ENCODE results near the gene C1orf116.
"Not testable (repeated sequence)": the region's sequence is repeated elsewhere in the genome, so short reads cannot be mapped to it uniquely, and the experiment has no call there.

Gene C1orf116

DNA sequence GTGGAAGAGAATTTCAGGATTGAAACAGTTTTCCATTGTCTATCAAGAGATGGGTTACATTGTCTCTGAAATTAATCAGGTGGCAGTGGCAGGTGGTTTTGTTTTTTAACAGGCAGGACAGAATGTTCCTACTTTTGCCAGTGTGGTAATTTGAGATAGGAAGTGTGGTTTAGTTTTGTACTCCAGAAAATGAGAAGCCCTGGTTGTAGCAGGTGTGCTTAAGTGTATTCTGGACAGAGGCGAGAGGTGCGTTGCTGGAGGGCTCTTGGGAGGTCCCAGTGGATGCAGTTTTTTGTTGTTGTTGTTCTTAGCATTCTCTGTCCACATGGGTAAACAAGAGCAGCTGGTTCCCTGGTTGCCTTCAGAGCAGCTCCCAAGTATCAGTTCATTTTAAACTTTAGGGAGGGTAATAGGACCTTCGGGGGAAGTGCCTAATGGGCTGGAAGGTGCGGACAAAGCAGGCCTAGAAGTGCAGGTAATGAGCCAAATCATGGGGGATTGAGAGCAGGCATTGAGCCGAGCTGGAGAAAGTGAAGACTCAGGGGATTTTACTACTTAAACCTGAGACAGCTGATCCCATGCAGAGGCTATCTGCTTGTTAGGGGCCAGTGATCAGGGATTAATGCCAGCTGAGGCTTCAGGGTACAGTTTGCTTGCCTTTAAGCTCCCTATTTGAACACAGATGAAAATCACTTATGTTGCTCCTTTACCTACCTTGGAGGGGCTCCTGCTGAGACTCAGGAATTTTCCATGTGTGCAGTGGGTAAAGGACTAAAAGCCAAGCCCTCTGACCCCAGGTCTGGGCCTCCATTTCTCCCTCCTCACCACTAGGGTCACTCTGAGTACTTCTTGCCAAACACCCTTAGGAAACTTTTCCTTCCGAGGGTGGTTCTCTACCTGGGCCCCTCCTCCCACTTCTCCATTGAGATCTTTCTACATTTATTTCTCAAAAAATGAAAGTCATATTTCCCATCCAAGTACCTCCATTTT, 26.6 kb upstream of the C1orf116 start:
- DNase-seq (ENCODE audit: low read depth) = no peak

DNA sequence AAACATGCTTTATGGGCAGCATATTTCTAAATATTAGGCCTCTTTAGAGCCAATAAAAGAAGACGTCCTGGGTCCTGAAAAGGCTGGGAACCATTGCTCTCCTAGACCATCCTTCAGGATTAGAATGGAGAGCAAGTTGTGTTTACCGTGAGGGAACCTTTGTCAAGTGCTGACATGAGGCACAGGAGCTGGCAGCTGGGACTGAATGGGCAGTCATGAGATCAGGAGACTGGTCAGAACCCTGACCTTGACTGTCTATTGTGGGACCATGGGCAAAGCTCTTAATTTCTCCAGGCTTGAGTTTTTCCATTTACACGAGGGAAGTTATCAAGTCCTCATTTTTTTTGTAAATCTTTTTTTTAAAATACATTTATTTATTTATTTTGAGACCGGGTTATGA, 25.7 kb upstream of the C1orf116 start:
- no peak for DNase-seq (ENCODE audit: low read depth)

DNA sequence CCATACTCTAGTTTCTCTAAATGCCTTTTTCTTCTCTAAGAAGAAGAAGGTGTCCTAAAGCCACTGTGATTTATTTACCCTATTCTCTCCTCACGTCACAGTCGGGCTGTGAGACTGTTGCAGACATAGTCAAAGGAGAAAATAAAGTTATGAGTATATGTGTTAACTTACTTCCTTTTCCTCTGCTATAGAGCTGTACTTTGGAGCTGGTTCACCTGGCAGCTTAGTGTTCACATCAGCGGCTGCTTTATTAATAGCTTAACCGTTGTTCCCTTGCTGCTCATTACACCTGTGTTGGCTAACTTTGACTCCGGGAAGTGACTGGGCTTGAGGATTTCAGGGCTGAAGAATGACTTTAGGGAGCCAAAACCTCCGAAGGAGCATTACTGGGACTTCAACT, 24.1 kb upstream of the C1orf116 start:
- DNase-seq (ENCODE audit: low read depth) = no peak

DNA sequence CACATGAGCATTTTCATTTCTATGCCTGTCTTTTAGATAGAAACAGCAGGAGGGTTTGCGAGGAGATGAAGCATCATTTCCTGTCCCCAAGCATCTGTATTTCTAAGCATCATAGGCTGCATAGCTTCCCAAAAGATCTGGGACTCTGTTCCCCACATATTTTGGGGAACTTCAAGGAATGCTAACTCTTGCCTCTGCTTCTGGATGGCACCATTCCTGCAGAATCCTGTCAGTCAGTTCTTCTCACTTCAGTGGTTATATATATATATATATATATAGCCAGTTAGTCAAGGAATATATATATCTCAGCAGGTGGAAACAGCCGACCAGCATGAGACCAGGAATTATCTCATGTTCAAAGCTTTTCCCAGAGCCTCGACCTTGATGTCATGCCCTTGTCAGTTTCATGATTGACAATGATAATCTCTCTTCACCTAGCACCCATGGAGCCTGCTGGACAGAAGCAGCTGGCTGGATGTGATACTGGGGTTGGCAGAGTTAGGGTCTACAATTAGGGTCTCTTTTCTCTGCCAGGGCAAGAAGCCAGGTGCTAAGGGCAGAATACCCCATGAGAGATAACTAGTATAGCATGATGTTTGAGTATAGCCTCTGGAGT, 22.9 kb upstream of the C1orf116 start:
- DNase-seq (ENCODE audit: low read depth) = no peak

DNA sequence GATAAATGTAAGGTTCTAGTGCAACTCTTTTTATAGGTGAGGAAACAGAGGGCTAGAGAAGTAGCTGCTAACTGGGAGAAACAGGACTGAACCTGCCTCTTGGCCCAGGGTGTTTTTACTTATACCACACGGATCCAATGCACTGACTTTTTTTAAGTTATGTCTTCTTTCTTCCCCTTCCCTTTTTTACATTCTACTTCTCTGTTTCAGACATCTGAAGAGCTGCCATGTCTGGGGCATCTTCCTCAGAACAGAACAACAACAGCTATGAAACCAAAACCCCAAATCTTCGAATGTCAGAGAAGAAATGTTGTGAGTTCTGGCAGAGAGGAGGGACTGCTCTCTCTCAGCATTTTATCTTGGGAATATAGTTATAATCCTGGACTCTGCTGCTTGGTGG, 21.9 kb upstream of the C1orf116 start:
- DNase-seq (ENCODE audit: low read depth) = no peak

DNA sequence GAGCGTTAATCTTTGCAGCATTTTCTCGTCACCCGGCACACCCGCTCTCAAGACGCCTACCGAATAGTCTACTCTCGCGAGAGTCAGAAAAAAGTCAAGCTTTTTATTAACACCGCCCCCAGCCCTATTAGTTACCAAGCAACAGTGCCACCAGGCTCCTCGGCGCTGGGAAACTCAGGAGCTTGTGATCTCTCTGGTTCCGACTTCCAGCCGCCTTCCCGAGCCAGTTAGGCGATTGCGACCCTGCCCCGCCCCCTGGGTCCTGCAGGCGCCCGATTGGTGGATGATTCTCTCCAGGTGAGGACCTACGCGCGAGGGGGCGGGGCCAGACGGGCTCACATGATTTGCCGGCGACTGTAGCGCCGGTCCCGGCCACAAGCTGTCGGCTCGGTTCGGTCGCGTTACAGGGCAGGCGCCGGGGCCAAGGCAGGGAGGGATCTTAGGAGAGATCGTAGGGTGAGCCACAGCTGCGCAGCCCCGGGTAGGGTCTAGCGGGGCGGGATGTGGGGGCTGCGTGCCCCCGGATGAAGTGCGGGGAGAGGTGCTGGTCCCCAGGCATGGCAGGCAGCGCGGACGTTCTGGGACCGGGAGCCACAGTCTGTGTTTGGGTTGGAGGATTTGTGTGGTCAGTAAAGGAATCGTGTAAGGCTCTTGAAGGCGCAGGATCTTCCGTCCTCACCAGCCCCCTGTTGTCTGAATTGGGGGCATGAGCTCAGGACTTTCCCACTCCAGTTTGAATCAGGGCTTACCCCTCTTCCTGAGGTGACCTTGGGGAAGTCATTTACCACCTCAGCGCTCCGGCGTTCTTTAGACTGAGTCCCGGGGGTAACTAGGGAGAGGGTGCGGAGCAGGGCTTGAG, 20.6 kb upstream of the C1orf116 start, which contains the start of gene PFKFB2:
Gene PFKFB2, plus strand, starts transcription at position 365 of the 859 bp plus-strand sequence. CDS start 1,443 bp downstream, outside the sequence.
- peak; percentile 94 for DNase-seq (ENCODE audit: low read depth)

DNA sequence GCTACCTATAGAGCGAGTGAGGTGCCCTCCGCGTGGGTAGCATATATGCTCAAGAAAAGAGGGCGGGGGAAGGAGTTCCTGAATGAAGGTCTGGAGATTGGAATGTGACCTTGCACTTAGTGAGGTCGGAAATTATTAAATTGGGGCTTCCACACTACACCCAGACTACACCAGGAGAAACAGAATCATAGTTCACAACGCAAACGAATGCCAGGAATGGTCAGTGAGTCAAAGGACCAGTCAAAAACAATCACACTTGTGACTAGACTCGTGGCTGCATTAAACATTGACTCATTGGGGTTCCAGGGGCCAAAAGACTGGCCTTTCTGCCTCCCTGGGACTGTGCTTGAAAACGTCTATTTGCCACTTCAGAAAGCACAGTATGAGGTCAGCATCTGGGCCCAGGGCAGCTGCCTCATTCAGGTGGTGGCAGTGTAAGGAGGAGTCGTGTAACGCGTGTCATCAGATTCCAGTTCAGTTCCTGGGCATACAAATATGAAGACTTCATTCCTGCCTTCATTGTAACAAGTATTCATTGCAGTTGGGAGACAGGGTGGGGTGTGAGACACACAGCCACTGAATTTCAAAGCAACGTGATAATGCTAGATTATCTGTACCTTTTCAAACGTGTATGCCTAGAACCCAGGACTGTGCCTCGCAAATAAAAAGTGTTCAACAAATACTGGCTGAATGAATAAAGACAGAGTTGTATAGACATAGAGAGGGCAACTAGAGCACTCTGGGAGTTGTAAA, 18.8 kb upstream of the C1orf116 start, which contains the start of gene YOD1:
Gene YOD1, minus strand, starts transcription at position 18 of the 753 bp plus-strand sequence. CDS start 178 bp downstream, outside the sequence.
- DNase-seq (ENCODE audit: low read depth) = peak; percentile 82

DNA sequence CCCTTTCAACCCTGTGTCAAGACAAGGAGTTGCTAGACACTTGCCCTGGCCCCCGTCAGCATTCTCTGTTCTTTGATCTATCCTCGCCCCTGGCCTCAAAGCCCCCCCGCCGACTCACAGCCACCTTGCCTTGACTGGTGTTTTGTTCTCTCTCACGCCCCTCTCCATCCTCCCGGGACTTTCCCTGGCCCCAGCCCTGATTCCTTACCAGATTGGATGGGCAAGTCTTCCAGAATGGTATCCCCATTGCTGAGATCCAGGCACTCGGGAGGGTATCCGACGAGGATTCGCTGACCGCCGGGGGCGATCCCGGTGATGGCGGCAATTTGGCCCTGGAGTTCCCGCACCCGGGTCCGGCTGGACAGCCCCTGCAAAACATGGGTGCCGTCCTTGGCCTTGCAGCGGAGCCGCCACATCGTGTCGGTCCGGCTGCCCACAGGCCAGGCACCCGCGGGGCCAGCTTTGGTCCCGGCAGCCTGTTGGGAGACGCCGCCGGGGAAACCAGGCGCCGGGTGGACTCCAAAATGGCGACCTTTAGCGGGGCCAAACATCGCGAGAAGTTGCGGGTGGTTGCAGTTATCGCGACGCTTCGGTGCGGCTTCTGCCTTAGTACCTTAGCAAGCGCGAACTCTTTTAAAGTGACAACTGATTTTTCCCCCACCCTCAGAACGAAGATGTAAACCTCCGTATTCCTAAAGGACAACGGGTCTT, 18.1 kb upstream of the C1orf116 start:
- peak; percentile 83 for DNase-seq (ENCODE audit: low read depth)

DNA sequence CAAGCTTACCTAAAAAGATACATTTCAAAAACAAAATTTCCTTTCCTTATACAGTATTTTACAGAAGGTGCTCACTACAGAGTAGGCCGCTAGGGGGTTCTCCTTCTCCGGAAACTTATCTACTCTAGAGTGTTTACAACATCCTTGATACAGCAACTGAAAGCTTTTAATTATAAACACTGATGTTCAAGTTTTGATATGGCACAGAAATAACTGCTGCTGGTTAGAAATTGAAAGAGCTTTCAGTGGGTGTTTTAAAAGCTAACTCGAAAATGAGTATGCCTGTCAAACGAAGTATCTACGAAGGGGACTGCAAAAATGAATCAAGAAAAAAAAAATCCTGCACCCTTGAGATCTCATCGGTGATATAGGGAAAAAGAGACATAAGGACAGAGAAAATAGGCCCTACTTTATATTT, 17.4 kb upstream of the C1orf116 start:
- peak; percentile 54 for DNase-seq (ENCODE audit: low read depth)

DNA sequence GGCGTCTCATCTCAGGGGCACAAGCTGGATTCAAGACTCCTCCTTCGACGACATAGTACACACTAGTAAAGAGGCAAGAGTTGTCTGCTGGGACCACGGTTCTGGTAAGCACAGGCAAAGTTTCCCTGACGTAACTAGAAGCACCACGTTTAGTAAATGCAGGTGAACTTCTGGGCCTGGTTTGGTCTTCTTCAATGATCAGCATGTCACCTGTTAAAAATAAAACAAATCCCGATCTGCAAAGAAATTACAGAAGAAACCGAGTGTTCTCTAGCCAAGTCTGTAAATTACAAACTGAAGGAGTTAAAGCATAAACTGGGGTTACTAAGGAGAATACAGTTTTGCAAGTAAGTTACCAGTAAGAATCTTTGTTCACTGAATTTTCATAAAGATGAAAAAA, 17.0 kb upstream of the C1orf116 start:
- no peak for DNase-seq (ENCODE audit: low read depth)

DNA sequence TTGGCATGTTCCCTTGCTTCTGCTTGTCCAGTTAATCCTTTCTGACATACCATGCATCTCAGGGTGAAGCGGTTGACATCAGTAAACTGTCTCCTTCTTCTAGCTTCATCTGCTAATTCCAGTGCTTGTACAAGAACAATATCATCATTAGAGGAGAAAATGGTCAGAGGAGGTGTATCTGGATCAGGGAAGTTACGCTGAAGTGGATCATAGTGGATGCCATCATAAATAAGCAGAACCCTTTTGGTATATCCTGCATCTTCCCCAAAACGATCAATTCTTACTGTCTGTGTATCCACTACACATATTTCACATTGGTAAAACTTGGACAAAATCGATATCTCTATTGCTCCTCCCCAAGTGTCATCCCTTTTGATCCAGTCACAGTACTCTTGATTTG, 16.5 kb upstream of the C1orf116 start:
- no peak for DNase-seq (ENCODE audit: low read depth)

DNA sequence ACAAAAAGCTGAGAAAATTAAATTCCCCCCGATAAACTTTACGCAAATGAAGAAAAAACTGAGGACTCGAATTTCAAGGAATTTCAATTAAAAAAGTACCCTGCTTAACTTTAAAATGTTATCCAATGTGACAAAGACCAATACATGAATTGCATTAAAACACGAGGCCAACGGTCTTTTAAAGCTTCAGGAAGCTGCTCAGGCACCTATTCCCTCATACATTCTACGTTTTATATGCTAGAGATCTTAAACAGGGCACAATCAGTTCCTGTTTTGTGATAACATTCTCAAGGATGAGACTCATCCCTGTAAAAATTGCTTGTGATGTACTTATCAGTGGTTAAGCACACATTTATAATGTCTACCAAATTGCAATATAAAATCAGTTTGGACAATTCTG, 15.5 kb upstream of the C1orf116 start:
- DNase-seq (ENCODE audit: low read depth) = no peak

DNA sequence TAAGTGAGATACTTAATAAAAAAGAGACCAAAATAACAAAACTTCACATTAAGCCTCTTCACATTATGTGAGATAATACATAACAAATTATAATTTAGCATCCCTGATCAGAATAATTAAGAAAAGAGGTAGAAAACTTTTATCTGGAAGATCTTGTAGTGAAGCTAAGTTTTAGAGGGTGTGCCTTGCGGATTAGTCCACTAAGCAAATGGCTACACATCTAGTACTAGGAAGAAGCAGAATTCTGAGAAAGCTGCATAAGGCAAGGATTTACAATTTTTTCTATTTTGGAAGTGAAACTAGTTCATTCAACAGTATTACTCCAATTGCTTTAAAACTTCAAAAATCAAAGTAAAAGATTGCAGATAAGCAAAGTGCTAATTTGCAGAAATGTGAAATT, 14.9 kb upstream of the C1orf116 start:
- no peak for DNase-seq (ENCODE audit: low read depth)

DNA sequence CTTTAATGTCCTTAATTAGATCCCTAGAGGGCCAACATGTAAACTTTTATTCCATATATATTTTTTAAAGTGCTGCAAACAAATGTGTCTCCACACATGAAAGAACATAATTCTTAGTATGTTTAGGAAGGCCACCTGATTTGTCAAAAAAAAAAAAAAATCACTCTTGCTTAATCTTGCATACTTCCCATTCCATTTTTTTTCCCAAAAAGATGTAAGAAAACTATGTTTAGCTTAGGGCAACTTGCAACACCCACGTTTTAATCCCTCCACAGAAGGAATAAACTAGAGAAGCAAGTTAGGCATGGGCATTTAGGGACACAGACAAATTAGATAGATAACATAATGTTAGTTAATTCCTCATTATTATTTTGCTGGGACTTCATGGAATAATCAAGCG, 12.9 kb upstream of the C1orf116 start:
- DNase-seq (ENCODE audit: low read depth) = no peak

DNA sequence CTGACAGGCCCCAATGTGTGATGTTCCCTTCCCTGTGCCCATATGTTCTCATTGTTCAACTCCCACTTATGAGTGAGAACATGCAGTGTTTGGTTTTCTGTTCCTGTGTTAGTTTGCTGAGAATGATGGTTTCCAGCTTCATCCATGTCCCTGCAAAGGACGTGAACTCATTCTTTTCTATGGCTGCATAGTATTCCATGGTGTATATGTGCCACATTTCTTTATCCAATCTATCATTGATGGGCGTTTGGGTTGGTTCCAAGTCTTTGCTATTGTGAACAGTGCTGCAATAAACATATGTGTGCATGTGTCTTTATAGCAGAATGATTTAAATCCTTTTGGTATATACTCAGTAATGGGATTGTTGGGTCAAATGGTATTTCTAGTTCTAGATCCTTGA, 8.8 kb upstream of the C1orf116 start:
- not testable (repeated sequence) for DNase-seq (ENCODE audit: low read depth)

DNA sequence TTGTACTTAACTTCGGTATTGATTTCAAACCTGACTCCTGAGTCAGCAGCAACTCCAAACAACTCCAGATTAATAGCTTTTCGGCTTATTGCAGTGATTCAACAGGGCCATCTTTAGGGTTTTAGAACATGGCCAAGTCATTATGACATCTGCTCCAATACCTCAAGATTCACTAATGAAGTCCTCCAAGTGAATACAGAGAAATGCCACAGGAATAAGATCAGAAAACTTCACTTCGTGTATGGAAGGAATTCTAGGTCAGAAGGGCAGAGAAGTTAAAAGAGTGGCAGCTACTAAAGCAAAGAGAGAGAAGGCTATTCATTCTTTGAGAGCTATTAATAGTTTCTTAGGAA, 7.6 kb upstream of the C1orf116 start:
- DNase-seq (ENCODE audit: low read depth) = no peak

DNA sequence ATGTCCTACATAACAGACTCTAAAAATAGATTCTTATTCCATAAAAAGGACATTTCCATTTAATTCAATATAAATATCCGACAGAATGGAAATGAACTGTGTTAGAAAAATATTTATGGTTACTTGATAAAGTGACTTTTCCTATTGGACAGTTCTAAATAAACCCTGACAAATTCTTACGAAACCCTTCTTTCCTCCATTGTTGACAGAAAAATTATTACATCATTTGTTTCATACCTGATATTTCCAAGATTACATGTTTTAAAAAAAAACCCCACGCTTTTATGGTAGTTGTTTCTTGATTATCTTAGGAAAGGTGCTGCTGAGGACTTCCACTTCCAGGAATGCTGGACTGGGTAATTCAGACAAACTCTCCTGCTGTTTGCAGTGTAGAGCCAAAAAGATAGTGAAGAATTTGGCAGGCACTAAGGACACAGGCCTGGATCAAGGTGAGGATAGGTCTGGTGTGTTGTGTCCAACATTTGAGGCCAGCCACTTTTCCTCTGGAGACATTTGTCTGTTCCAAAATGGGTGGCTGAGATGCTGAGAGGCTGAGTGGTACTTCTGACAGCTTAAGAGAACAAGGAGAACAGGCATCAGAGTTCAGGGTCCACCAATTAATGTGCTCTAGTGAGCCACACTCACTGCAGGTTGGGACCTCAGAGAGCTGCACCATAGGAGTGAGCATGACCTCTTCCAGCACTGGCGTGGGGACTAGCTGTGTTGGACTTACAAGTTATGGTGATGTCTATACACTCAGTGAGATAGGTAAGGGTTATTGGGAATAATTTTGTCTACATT, 7.0 kb upstream of the C1orf116 start:
- no peak for DNase-seq (ENCODE audit: low read depth)

DNA sequence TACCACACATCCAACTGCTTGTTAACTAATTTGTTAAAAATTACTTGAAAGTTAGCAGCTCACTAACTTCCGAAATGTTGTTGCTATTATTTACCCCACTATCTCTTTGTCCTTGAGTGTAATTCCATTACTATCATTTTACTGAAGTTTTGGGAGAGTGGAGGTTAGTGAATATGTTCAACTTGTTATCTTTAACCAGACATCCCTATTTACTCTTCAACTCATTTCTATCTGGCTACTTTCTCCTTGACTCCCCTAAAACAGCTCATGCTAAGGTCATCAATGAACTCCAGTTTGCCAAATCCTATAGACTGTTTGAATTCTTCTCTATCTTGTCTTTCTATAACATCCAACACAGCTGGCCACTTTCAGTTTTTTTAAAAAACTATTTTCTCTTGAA, 4.3 kb upstream of the C1orf116 start:
- no peak for DNase-seq (ENCODE audit: low read depth)

DNA sequence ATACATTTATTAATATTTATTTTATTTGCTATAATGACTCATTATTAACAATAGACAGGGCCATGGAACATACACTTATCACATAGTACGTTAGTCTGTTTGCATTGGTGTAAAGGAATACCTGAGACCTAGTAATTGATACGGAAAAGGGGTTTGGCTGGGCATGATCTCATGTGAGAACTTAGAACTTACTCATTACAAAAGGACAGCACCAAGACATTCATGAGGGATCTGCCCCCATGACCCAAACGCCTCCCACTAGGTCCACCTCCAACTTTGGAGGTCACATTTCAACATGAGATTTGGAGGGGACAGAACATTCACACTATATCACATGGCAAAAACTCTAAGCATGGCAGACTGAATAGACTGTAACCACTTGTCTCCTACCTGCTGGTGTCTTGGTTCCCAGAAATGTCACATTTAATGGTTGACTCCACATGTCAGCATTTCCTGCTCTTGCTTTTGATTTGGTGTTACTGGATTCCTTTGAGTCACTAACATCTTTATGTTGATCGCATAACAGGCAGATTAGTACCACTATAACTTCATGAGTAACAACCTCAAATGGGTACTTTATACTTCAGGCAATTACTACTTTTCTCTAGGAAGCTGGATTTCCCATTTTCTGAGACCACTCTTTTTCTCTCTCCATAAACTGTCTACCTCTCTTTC, 3.5 kb upstream of the C1orf116 start:
- DNase-seq (ENCODE audit: low read depth) = no peak
